IMR-90 (cell line): ENCODE data around the gene COX6A2. TPM values are rescaled to one million over a fixed set of nuclear protein-coding genes. Genes with fewer than 3 reads are reported as not detected.
A peak's percentile ranks its signal among the peaks of the same experiment; 100 is the strongest.

Experiments
- ATAC-seq: fragments of 200-7000 bp; cut with Tn5 transposase; 2 replicates; pipeline ENCODE4 v1.9.1; 2020; ENCODE audit warnings: low read depth, mild to moderate bottlenecking, moderate library complexity
- BruUV-seq: library from RNA; stranded (reverse); fragments of 400-500 nt; replicated peaks from 2 replicates; lab custom pipeline; 2021; lab: Mats Ljungman, UMichigan
- CTCF ChIA-PET: fragments of 300-600 bp; formaldehyde crosslinking; extraction: SDS; loops from one replicate; lab custom pipeline; 2021; ENCODE audit warnings: antibody characterized with exemption; lab: Yijun Ruan, JAX
- POLR2A ChIA-PET: fragments of 300-600 bp; sonication (Branson Sonifier 250); formaldehyde crosslinking; loops from one replicate; lab custom pipeline; 2022; ENCODE audit warnings: antibody characterized with exemption; ENCODE audit not compliant: unreplicated experiment; lab: Charles Lee
- DNase-seq: peaks from one replicate; pipeline ENCODE4 v3.0.0; 2013
- H2AFZ ChIP-seq: replicated peaks from 2 replicates; pipeline ENCODE3; 2013; ENCODE audit warnings: low read length, mild to moderate bottlenecking; ENCODE audit not compliant: poor library complexity
- H2AK5ac ChIP-seq: 2 replicates; pipeline ENCODE4 v1.6.1; 2013; ENCODE audit warnings: low read depth, low read length, inconsistent platforms
- H2AK9ac ChIP-seq: replicated peaks from 2 replicates; pipeline ENCODE3; 2013; ENCODE audit warnings: mild to moderate bottlenecking, low read depth, low read length, moderate library complexity; ENCODE audit not compliant: poor library complexity
- H2BK120ac ChIP-seq: 2 replicates; pipeline ENCODE4 v1.6.1; 2013; ENCODE audit warnings: low read depth, low read length, inconsistent platforms
- H2BK15ac ChIP-seq: 3 replicates; pipeline ENCODE4 v1.6.1; 2013; ENCODE audit warnings: low read depth, low read length, inconsistent platforms
- H2BK20ac ChIP-seq: 2 replicates; pipeline ENCODE4 v1.6.1; 2013; ENCODE audit warnings: low read depth, mild to moderate bottlenecking, inconsistent platforms, low read length, moderate library complexity
- H2BK5ac ChIP-seq: 2 replicates; pipeline ENCODE4 v1.6.1; 2013; ENCODE audit warnings: mild to moderate bottlenecking, low read depth, low read length, inconsistent platforms; ENCODE audit not compliant: poor library complexity, severe bottlenecking
- H3K14ac ChIP-seq: replicated peaks from 2 replicates; pipeline ENCODE4 v1.6.1; 2013; ENCODE audit warnings: low read depth, low read length, inconsistent platforms
- H3K18ac ChIP-seq: 2 replicates; pipeline ENCODE4 v1.6.1; 2013; ENCODE audit warnings: low read depth, low read length, control low read depth
- H3K23ac ChIP-seq: 2 replicates; pipeline ENCODE4 v1.6.1; 2013; ENCODE audit warnings: low read depth, low read length, inconsistent platforms
- H3K27ac ChIP-seq: 2 replicates; pipeline ENCODE4 v1.5.1; 2013; ENCODE audit warnings: mild to moderate bottlenecking, control low read depth, low read length; ENCODE audit not compliant: insufficient read depth
- H3K27me3 ChIP-seq: 2 replicates; pipeline ENCODE4 v1.6.1; 2013; ENCODE audit warnings: low read length; ENCODE audit not compliant: control insufficient read depth, insufficient read depth
- H3K36me3 ChIP-seq: 2 replicates; pipeline ENCODE4 v1.6.1; 2013; ENCODE audit warnings: low read length, mixed read lengths; ENCODE audit not compliant: control insufficient read depth, insufficient read depth
- H3K4ac ChIP-seq: 2 replicates; pipeline ENCODE4 v1.6.1; 2013; ENCODE audit warnings: low read depth, low read length, inconsistent platforms
- H3K4me1 ChIP-seq: 2 replicates; pipeline ENCODE4 v1.6.1; 2013; ENCODE audit warnings: low read length, mixed read lengths; ENCODE audit not compliant: control insufficient read depth, insufficient read depth
- H3K4me2 ChIP-seq: 2 replicates; pipeline ENCODE4 v1.6.1; 2013; ENCODE audit warnings: low read depth, mild to moderate bottlenecking, control low read depth, low read length, moderate library complexity
- H3K4me3 ChIP-seq: 2 replicates; pipeline ENCODE4 v1.5.1; 2013; ENCODE audit warnings: low read depth, mild to moderate bottlenecking, control low read depth, low read length, moderate library complexity; ENCODE audit not compliant: insufficient read depth
- H3K56ac ChIP-seq: 2 replicates; pipeline ENCODE4 v1.6.1; 2013; ENCODE audit warnings: low read length, inconsistent platforms; ENCODE audit not compliant: insufficient read depth; ENCODE audit errors: extremely low read depth
- H3K79me1 ChIP-seq, 2 experiments: 2 replicates each; pipeline ENCODE4 v1.6.1; 2013; ENCODE audit warnings: low read length in 2 of 2, inconsistent platforms in 1 of 2, low read depth in 1 of 2
- H3K9ac ChIP-seq: 2 replicates; pipeline ENCODE4 v1.6.1; 2013; ENCODE audit warnings: low read depth, low read length, control low read depth
- H3K9me1 ChIP-seq: 2 replicates; pipeline ENCODE4 v1.6.1; 2013; ENCODE audit warnings: low read length, inconsistent platforms; ENCODE audit not compliant: insufficient read depth
- H3K9me3 ChIP-seq: 2 replicates; pipeline ENCODE4 v1.6.1; 2013; ENCODE audit warnings: low read length; ENCODE audit not compliant: control insufficient read depth, insufficient read depth
- H4K20me1 ChIP-seq: 2 replicates; pipeline ENCODE4 v1.6.1; 2013; ENCODE audit warnings: low read length, inconsistent platforms; ENCODE audit not compliant: insufficient read depth
- H4K5ac ChIP-seq: 2 replicates; pipeline ENCODE4 v1.6.1; 2013; ENCODE audit warnings: mild to moderate bottlenecking, low read depth, low read length, control low read depth
- H4K8ac ChIP-seq, 2 experiments: 2 replicates each; pipeline ENCODE4 v1.6.1; 2013; ENCODE audit warnings: low read depth in 2 of 2, low read length in 2 of 2, control low read depth in 1 of 2, inconsistent platforms in 1 of 2
- H4K91ac ChIP-seq: 2 replicates; pipeline ENCODE4 v1.6.1; 2013; ENCODE audit warnings: low read depth, low read length, inconsistent platforms; ENCODE audit not compliant: insufficient read depth
- BHLHE40 ChIP-seq: fragments of 150-350 bp; IDR thresholded peaks from 2 replicates; pipeline ENCODE4 v1.6.1; 2016; ENCODE audit warnings: mild to moderate bottlenecking, low read depth, low read length
- FOS ChIP-seq: fragments of 150-350 bp; IDR thresholded peaks from 2 replicates; pipeline ENCODE4 v1.6.1; 2016; ENCODE audit warnings: low read depth, low read length
- MAFK ChIP-seq: IDR thresholded peaks from 2 replicates; pipeline ENCODE4 v1.6.1; 2012; ENCODE audit warnings: low read depth, low read length, improper control_type of control experiment
- MAZ ChIP-seq: IDR thresholded peaks from 2 replicates; pipeline ENCODE4 v1.6.1; 2012; ENCODE audit warnings: low read depth, mild to moderate bottlenecking, low read length, improper control_type of control experiment, moderate library complexity, borderline replicate concordance
- MXI1 ChIP-seq: IDR thresholded peaks from 2 replicates; pipeline ENCODE4 v1.6.1; 2012; ENCODE audit warnings: low read depth, mild to moderate bottlenecking, low read length, moderate library complexity, borderline replicate concordance
- NFE2L2 ChIP-seq: fragments of 150-350 bp; IDR thresholded peaks from 2 replicates; pipeline ENCODE4 v1.6.1; 2016; ENCODE audit warnings: low read depth, mild to moderate bottlenecking, low read length
- POLR2A ChIP-seq: IDR thresholded peaks from 2 replicates; pipeline ENCODE4 v1.6.1; 2012; ENCODE audit warnings: mild to moderate bottlenecking, low read depth, low read length
- RAD21 ChIP-seq: IDR thresholded peaks from 2 replicates; pipeline ENCODE4 v1.6.1; 2012; ENCODE audit warnings: low read length, improper control_type of control experiment
- WGBS, 2 experiments: methylation state at CpG; one replicate each; pipeline versions ENCODE4 v1.1.5 to v1.1.7; 2013; ENCODE audit warnings: missing lambda C conversion rate in 2 of 2; ENCODE audit not compliant: insufficient read length in 1 of 2; ENCODE audit errors: extremely low coverage in 2 of 2; 5-methylcytosine and 5-hydroxymethylcytosine counted together
- dilution Hi-C: fragments of 300-500 bp; cut with HindIII; formaldehyde crosslinking; loops from one replicate; pipeline ENCODE4 v1.14.3; 2018; ENCODE audit warnings: low sequenced_read_pairs; ENCODE audit not compliant: unreplicated experiment
- in situ Hi-C: fragments of 300-500 bp; cut with MboI; formaldehyde crosslinking; loops from 3 replicates; pipeline ENCODE4 v1.14.3; 2019; ENCODE audit warnings: low sequenced_read_pairs, inconsistent platforms, mixed read lengths
- intact Hi-C: fragments of 100-400 bp; cut with micrococcal nuclease; formaldehyde crosslinking; loops from 2 replicates; pipeline ENCODE4 v1.10.0; 2022
- polyA plus RNA-seq, 3 experiments: library from polyadenylated mRNA; depleted of rRNA; stranded (reverse); fragments of >200 nt; gene quantifications; 2 replicates each; pipeline ENCODE4 v1.2.3, GENCODE V29; 2012; ENCODE audit warnings: low replicate concordance in 1 of 3
- total RNA-seq: library from RNA; depleted of rRNA; stranded (reverse); fragments of >200 nt; gene quantifications from 2 replicates; pipeline ENCODE4 v1.2.3, GENCODE V29; 2012

COX6A2 gene
- total and polyA plus RNA-seq, 2 of the 4 experiments (the other 2 are of a cell fraction): not detected

- Histone ChIP-seq H2BK15ac (peak overlapping the region; percentile 67; the same call in 1 of the 3 replicates), H3K9me1 (peaks cover 30% of the 10 kb centered on the region), H2AK5ac (peak overlapping the region; percentile 73), H3K4me1 (peaks cover 22% of the 10 kb centered on the region), H3K4me2 (peak overlapping the region; percentile 42), H3K14ac (peak overlapping the region; percentile 78), H2BK20ac (peak overlapping the region; percentile 67), H2BK120ac (peak overlapping the region; percentile 80), H2BK5ac (peak overlapping the region; percentile 92), H3K18ac (peak overlapping the region; percentile 83), H4K91ac (peak overlapping the region; percentile 80), H3K4me3 (no peak overlapping the region), H3K27ac (peak overlapping the region; percentile 91), H2AK9ac (peak overlapping the region; percentile 91), H2AFZ (peak overlapping the region; percentile 82), H3K9ac (peak overlapping the region; percentile 3; the same call in 1 of the 2 replicates), H3K79me1 (peaks cover 11 to 63% of the 10 kb centered on the region in 2 experiments), H3K4ac (peak overlapping the region; percentile 81), H3K27me3 (no peaks in the 10 kb centered on the region), H3K36me3 (no peaks in the 10 kb centered on the region; the same call in 1 of the 2 replicates), H3K9me3 (no peaks in the 10 kb centered on the region), H4K20me1 (peaks cover 33% of the 10 kb centered on the region), H3K23ac (peak overlapping the region; percentile 91), H4K8ac (peak overlapping the region in 1 of 2 experiments; percentile 93; a peak in 2 of 4 replicates), H4K5ac (peak overlapping the region; percentile 51), H3K56ac (peak overlapping the region; percentile 48; the same call in 1 of the 2 replicates)
- no CpG with 5 or more reads among the region's 3 CpGs for WGBS, 2 experiments
- 0 out of 2 replicates have a peak, but pooled peaks have one; percentile 21 for TF ChIP-seq POLR2A
- TF ChIP-seq BHLHE40: no peak
- peak; percentile 67; the same call in 1 of the 2 replicates for TF ChIP-seq NFE2L2
- no peak for TF ChIP-seq MXI1
- TF ChIP-seq MAFK: peak; percentile 70
- TF ChIP-seq RAD21: no peak
- peak; percentile 55; the same call in 1 of the 2 replicates for TF ChIP-seq FOS
- no peak for TF ChIP-seq MAZ
- no TSS peak for BruUV-seq
- POLR2A ChIA-PET: interaction anchor here (0.9 kb wide), 1 partner anchor 335 kb away, joined by 3 read pairs; the partner anchor contains the start of gene KAT8
- dilution Hi-C loops: no loop called here
- in situ Hi-C loops: loop anchor here (25.0 kb wide), 1 partner anchor 410 kb away; the partner anchor contains the start of gene ZNF267
- ATAC-seq (peak; percentile 81), DNase-seq (peak; percentile 94)
- CTCF ChIA-PET: interaction anchor here (0.9 to 1.0 kb wide), 4 partner anchors 10 to 469 kb away, joined by 3 to 5 read pairs (median 4); partner anchors contain the start of gene ZNF843
- intact Hi-C loops: no loop called here
These were observed 24.5 kb upstream of the COX6A2 start for GRCh38 chr16:31452631-31453106.
